HK-2 (cell line): ENCODE measurements around the gene RGSL1.
A peak's percentile ranks its signal among the peaks of the same experiment; 100 is the strongest.
"Not testable (repeated sequence)": the region's sequence is repeated elsewhere in the genome, so short reads cannot be mapped to it uniquely, and the experiment has no call there.

ENCODE experiments used
- DNase-seq: peaks from one replicate; pipeline ENCODE4 v3.0.0-alpha.2; 2018; ENCODE audit not compliant: unreplicated experiment

The RGSL1 gene

DNA sequence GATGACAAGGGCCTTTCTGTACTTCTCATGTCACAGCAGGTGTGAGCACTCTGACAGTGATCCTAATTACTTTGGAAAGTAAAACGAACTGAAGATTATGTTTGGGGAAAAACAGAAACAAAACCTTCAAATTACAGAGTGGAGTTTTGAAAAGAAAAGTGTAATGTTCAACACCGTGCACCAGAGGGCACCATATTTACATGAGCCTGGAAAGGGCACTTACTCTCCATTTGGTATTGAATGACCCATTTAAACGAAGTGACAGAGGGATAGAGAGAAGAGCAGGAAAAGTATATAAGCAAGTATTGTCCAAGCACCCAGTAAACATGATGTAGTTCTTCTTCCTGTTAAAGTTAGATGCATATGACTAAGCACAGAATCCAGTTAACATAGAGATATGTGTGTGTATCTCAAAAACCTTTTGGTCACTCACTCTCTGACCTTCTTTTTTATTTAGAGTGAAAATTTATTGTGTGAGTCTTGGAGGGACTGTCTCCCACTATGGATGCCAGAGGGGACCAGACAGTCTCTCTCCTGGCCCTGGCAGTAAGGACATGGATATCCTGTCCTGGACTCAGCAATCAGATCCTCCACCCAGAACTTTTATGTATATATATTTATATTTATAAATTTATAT, 3.8 kb upstream of the RGSL1 start:
- peak; percentile 5 for DNase-seq

DNA sequence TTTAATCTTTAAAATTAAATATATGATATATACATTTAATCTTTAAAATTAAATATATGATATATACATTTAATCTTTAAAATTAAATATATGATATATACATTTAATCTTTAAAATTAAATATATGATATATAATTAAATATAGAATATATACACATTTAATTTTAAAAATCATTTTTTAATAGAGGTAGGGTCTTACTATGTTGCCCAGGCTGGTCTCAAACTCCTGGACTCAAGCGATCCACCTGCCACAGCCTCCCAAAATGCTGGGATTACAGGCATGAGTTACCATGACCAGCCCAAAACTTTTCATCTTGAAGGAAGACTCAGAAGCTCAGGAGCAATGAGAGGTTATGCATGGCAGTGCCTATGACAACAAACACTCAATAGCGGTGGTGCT, 2.8 kb upstream of the RGSL1 start:
- DNase-seq: not testable (repeated sequence)

DNA sequence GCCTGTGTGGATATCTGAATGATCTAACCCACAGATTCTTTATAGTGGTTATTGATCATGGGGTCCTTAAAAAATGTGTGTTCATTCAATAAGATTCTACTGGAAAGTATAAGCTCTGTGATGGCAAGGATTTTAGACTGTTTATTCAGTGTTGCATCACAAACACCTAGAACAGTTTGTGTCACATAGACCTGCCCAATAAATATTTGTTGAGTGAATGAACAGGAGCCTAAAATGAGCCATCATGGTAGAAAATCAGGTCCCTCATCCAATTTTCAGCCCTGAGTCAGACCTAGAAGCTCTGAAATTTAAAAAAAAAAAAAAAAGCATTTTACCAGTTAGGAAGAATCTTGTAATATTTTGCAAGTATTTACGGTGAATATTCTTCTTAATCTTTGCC, 2.3 kb upstream of the RGSL1 start:
- no peak for DNase-seq

- DNase-seq: no peak
Measured at GRCh38 chr1:182453631-182454030, 3.7 kb downstream of the RGSL1 start.

DNA sequence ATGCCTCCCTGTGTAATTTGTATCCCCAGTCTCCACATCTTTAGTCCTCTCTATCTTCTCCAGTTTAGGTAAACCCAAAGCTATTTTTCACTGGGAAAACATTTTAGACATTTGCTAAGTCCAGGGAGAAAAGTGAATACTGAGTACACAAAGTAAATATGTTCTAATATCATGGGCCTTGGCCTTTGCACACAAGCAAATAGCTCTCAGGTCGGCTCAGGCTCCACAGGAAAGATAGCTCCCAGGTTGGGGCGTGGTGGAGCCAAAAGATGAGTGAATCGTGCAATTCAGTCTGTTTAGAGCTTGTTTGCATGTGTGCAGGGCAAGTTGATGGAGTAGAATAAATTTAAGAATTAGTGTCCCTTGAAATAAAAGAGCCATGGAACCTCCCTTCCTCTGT, 7.9 kb downstream of the RGSL1 start:
- no peak for DNase-seq

DNA sequence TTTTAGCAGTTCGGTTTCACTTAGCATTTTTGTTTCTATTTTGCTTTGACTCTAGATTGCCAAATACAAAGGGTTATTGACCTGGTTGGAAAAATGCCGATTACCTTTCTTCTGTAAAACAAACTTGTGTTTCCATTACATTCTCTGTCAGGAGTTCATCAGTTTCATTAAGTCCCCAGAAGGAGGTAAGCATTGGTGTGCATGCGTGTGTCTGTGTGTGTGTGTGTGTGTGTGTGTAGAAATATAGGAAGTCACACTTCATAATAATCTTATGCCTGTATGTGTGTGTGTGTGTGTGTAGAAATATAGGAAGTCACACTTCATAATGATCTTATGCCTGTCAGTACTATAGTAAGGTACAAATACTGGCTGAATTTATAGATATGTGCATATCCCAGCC, 10.0 kb downstream of the RGSL1 start:
- no peak for DNase-seq

- DNase-seq: no peak
Measured at GRCh38 chr1:182460550-182460951, 10.6 kb downstream of the RGSL1 start.

GRCh38 chr1:182473556-182473955, 23.6 kb downstream of the RGSL1 start:
- no peak for DNase-seq

- DNase-seq: no peak
Measured at GRCh38 chr1:182476625-182477024, 26.7 kb downstream of the RGSL1 start.

DNA sequence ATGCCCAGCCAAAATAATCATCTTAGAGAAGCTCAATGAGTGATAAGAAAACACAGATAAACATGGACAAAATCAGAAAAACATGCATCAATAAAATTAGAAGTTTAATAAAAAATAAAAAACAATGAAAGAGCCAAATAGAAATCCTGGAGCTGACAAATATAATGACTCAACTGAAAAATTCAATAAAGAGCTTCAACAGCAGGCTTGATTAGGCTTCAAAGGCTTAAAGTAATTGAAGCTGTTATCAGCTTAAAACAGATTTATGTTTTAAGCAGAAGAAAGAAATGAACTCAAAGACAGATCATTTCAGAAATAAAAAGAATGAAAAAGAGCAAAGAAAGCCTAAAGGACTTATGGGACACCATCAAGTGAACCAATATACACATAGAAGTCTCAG, 28.3 kb downstream of the RGSL1 start:
- no peak for DNase-seq

DNA sequence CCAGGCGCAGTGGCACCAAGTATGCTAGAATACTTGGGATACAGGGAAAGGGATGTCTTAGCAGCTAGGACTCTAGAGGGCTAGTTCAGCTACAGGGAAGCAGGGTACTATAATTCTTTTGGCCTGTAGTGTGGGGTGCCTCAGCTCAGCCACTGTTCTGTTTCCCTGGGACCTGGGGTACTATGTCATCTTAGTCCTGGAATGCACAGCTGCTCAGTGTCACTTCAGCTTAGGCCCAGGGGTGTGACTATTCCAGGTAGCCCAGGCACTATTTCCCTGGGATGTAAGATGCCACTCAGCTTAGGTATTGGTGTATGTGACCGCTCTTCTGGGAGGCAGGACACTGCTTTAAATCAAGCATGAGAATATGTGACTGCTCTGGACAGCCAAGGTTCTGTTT, 34.1 kb downstream of the RGSL1 start:
- no peak for DNase-seq

GRCh38 chr1:182484531-182485257, 34.7 kb downstream of the RGSL1 start:
- no peak for DNase-seq

DNA sequence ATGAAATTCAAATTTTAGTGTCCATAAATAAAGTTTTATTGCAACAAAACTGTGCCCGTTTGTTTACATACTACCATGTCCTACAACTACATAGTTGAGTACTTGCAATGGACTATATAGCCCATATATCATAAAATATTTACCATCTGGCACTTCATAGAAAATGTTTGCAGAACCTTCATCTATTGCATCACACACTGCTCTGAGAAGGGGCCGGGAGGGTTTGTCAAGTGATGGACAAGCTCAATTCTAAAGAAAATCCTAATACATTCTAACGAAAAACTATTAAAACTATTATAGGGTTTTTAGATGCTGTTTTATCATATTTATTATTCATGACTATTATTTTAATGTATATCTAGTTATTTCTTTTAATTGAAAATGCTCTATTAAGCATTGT, 35.9 kb downstream of the RGSL1 start:
- DNase-seq: no peak

DNA sequence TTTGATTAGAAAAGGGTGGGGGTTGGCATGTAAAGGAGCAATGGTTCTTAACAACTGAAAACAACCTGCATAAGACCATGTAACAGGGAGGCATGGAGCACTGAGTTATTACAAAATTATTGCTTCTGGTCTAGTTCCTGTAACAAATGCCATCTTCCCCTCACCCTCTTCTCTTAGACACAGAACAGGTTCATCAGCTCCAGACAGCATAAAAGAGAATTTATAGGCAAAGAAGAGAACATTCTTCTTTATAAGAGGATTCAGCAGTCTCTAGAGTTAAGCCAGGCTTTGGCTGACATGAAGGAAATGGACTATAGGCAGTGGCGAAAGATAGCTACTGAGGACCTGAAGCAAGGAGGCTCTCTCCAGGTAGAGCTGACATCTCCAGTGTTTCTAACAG, 38.9 kb downstream of the RGSL1 start:
- no peak for DNase-seq

- no peak for DNase-seq
Measured at GRCh38 chr1:182493063-182493462, 43.1 kb downstream of the RGSL1 start.

DNA sequence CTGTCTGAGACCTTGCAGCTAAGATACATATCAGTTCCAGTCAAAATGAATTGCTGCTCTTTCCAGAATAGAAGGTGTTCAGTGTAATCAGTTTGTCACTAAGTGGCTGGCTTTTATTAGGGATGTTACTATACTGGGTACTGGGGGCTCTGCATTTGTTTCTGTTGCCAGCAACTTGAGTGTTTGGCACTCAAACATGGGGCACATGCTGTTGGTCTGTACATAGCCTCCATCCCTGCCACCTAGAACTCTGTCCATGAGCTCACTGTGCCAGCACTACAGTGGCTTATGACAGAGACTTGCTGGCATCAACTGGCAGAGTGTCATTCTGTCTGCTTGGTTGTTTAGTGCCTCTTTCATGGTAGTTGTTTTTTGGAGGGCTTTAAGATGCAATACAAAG, 45.1 kb downstream of the RGSL1 start:
- no peak for DNase-seq

DNA sequence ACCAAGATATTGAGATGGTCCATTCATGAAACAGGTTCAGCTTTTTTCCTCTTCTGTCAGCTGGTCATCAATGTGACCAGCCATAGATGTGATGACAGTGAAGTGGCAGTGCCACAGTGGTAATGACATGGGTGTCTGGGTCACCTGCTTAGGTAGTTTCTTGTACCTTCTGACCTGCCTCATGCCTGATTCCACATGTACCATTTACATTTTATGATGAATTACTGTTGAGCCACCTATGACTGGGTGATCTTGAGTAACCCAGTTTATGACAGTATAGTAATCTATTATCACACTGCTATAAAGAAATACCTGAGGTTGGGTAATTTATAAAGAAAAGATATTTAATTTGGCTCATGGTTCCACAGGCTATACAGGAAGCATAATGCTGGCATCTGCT, 45.7 kb downstream of the RGSL1 start:
- no peak for DNase-seq

DNA sequence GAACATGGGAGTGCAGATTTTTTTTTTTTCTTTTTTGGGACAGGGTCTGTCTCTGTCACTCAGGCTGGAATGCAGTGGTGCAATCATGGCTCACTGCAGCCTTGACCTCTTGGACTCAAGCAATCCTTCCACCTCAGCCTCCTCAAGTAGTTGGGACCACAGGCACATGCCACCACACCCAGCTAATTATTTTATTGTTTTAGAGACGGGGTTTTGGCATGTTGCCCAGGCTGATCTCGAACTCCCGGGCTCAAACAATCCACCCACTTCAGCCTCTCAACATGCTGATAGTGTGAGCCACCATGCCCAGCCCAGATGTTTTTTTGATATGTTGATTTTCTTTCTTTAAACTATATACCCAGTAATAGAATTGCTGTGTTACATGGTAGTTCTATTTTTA, 57.7 kb downstream of the RGSL1 start:
- DNase-seq: no peak

GRCh38 chr1:182515556-182515955, 65.6 kb downstream of the RGSL1 start:
- no peak for DNase-seq

DNA sequence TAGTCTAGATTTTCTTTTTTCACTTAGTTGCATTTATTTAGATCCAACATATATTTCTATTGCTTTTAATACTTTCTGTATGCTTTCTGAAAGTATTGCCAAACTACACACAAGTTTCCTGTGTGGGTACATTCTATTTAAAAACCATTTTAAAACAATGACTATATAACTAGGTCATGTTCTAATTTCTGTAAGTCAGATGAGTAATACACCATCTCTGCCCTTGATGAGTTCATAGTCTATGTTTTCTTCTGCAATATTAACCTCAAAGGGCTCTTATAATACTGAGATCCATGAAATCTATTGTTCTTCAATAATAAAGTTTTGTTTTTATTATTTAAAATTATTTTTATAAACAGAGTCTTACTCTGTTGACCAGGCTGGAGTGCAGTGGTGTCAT, 70.8 kb downstream of the RGSL1 start:
- DNase-seq: no peak

- no peak for DNase-seq
Measured at GRCh38 chr1:182525342-182525741, 75.4 kb downstream of the RGSL1 start.

- DNase-seq: no peak
Measured at GRCh38 chr1:182527680-182528079, 77.7 kb downstream of the RGSL1 start.

GRCh38 chr1:182528206-182528605, 78.3 kb downstream of the RGSL1 start:
- not testable (repeated sequence) for DNase-seq

DNA sequence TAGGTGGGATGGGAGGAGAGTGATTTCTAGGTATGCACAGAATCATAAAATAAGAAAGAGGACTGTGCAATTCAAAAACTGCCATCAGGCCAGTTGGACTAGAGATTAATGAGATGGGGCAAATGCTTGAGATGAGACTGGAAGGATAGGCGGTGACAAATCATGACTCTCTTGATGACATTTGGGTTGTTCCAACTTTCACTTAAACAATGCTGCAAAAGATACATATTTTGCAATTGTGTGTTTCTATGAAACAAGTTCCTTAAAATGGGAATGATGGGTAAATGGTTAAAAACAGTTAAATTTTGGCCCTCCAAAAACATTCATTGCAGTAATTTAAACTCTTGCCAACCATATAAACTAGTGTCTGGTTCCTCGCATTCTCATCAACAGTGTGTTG, 84.0 kb downstream of the RGSL1 start:
- DNase-seq: no peak
